IPS-NIHi7 (cell line): ENCODE measurements around the gene PTPA.

Experiments used
- DNase-seq: peaks from one replicate; pipeline ENCODE4 v3.0.0; 2012; ENCODE audit warnings: mixed read lengths; ENCODE audit errors: extremely low spot score

PTPA gene

GRCh38 chr9:129136446-129137035 lies 25.3 kb downstream of the PTPA start:
- no peak for DNase-seq

- no peak for DNase-seq
Measured at GRCh38 chr9:129137292-129138143, 26.3 kb downstream of the PTPA start.

- DNase-seq: no peak
Measured at GRCh38 chr9:129138144-129138462, 26.9 kb downstream of the PTPA start.

DNA sequence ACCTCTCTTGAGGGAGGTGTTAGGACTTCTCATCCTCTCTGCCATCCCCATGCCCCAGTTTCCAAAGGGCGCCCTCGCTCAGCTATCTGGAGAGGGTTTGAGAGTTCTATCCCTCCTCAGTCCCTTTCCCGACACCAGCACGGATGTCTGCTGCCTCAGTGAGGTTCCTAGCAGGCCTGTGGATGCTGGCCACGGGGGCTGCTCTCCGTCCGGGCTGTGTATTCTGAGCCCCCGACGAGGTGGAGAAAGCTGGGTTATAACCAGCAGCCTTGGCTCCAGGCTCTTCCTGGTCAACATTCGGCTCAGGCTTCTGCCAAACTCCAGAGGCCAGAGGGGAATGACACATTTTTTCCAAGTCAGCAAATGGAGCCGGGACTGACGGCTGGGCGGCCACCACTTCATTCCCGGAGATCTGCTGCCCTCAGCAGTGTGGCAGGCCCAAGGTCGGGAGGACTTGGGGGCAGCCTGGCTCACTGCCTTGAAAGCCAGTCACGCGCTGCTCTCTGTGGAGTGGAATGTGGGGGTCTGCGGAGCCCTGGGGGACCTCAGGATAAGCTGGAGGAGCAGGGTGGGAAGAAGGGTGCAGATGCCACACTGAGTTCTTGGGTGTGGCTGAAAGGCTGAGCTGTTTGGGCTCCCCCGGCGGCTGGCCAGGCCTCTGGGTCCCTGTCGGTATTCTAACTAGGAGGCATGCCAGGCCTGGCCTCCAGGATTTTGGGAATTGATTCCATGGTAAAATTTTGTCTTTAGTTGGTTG lies 27.4 kb downstream of the PTPA start:
- no peak for DNase-seq

GRCh38 chr9:129139233-129139992 lies 28.2 kb downstream of the PTPA start:
- DNase-seq: peak; percentile 81

DNA sequence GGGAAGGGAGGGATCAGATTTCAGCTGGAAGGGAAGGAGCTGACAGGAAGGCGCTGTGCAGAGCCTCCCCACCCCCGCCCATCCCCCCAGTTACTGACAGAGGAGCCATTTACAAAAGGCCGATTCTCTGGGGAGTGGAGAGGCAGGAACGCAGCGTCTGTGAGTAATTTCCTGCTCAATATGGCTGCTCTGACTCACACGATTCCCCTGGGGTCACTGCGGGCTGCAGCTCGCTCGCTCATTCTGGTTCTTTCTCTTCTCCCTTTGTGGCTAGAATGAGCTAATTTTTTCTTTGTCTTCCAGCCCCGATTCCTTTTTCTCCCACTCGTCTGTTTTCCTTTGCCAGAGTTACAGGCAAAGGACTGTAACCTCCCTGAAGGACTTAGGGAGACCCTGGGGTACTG lies 28.8 kb downstream of the PTPA start:
- peak; percentile 89 for DNase-seq

DNA sequence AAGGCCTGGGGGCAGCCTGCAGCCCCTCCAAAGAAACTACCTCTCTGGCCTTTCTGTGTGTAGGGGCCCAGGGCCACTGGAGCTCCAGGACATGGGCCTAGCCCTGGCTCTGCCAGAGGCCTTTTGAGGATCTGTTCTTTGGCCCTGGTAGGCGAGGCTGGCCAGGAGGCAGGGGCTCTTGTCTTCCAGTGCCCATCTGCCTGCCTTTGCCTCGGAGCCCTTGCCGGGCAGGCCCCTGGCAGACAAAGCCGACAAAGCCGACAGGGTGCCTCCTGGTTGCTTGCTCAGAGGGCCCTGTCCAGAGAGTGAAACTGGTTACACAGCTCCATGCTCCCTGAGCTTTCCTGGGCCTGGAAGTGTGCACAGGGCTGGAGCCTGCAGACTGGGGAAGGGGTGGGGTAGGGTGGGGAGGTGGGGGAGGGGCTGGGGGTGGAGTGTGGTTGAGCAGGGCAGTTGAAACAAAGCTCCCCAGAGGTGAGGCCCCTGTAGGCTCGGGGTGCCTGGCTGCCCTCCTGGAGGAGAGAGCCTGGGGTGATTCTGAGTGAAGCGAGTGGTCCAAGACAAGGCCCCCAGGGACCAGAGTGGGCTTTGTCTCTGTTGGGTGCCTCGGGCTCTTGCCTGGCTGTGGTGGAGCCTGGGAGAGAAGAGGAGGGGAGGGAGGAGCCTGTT lies 29.3 kb downstream of the PTPA start:
- DNase-seq: peak; percentile 62

- DNase-seq: no peak
Measured at GRCh38 chr9:129141066-129142041, 30.1 kb downstream of the PTPA start.

DNA sequence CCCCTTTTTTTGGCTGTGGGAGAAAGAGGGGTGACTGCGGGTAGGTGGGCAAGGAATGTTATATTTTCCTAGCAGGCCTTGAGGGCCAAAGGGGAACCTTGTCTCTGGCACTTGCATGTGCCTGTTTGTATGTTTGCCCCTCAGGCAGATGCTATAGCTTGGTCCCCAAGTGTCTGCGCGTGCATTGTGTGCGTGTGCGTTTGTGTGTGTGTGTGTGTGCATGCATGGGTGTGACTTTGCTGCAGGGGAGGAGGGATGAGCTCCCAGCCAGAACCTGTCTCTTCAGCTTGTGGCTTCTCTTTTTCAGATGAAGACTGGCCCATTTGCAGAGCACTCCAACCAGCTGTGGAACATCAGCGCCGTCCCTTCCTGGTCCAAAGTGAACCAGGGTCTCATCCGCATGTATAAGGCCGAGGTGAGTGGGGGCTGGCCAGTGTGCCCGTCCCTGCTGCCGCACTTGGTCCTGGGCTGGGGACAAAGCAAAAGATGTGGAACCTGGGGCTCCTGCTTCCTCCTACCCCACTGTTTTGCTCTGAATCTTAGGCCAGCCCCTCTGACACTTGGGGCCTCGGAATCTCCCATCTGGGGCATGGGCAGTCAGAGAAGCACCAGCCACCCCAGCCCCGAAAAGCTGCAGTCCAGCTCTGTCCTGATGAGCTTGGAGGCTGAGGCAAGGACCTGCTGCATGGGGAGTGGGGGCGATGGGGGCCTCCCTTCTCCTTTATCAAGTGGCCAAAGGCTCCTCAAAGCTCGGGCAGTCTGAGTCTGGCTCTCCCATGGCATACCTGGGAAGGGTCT lies 31.1 kb downstream of the PTPA start:
- no peak for DNase-seq

DNA sequence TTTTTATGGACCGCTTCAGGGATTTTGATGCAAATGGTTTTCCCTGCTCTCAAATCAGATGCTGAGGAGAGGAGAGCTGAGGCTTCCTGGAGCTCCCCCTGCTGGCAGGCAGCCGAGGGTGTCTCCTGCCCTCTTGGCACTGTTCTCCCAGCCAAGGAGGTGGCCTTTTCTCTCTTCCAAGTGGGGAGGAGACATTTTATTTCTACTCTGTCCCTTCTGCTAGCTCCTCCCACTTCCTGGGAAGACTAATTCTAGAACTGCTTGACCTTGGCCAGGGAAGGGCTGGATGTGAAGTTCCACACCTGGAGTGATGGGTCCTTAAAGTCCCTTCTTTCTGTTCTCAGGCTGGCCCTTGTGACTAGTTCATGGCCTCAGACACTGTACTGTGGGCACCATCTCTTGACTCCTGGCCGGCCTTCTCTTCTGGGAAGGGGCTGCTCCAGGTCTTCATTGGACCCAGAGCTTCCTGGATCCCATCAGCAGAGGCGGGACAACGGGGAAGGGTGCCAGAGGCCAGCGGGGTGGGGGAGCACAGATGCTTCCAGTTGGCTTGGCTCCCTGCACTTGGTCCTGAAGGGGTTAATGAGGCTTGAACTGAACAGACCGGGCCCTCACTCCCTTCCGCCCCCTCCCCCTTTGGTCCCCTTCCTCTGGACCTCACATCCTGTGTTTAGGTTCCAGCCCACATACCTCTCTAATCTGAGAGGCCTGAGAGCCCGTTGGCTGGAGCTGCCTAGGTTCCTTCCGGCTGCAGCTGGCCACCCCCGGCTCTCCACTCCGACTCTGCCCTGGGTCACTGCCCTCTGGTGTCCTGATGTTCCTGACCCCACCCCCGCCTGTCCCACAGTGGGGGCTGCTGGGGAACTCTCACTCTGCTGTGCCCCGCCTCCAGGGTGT lies 32.1 kb downstream of the PTPA start:
- peak; percentile 81 for DNase-seq

- no peak for DNase-seq
Measured at GRCh38 chr9:129145316-129145715, 34.1 kb downstream of the PTPA start.

- peak; percentile 85 for DNase-seq
Measured at GRCh38 chr9:129145841-129146292, 34.7 kb downstream of the PTPA start.

- DNase-seq: no peak
Measured at GRCh38 chr9:129146441-129146941, 35.3 kb downstream of the PTPA start.

DNA sequence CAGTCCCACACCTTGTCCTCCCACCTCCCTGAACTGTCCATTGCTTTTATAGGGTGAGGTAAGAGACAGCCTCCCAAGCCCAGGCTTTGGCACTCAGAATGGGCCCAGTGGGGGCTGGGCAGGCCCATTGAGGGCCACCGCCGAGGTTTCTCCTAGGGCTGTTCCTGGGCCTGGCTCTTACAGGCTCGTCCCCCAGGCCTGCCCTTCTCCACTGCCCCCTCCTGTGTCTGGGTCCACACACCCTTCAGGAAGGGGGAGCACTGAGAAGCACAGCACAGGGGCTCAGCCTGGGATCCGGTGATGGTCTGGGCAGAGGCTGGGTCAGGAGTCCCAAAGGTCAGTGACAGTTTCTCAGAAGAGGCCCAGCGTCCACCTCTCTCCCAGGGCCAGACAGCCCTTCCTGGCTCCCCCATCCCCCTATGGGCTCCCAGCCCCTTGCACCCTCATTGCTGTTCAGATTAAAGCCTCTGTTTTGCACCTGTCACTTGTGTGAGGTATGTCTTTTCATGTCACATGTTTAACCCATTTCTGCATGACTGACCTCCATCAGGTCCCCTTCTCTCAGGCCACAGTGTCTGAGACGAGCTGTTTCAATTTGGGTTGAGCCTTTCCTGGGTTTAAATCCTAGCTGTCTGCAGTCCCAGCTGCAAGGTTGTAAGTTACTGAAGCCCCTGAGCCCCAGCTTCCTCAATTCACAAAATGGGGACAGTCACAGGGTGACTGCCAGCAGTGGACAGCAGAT lies 37.4 kb downstream of the PTPA start:
- DNase-seq: no peak

DNA sequence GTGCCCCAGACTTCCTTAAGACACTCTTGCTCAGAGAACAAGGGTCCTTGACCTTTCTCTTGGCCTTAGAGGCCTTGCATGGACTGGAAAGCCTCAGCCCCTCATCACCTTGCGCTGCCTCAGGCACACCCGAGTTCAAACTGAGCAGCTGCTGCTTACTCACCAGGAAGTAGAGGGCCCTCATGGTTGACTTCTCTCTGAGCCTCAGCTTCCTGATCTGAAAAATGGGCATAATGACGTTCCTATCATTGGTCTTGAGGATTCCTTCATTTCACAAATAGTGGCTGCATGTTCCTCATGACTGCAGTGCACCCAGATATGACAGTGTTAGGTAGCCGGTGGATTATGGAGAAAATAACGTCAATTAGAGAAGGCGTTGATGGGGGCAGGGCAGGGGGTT lies 38.2 kb downstream of the PTPA start:
- no peak for DNase-seq

GRCh38 chr9:129150122-129150521 lies 38.9 kb downstream of the PTPA start:
- no peak for DNase-seq

- DNase-seq: no peak
Measured at GRCh38 chr9:129150672-129151211, 39.5 kb downstream of the PTPA start.
